Ovary (tissue), 3 donors: ENCODE data around the gene KCNAB1.

ENCODE experiments used
- CTCF ChIP-seq, 3 donors: fragments of 450-650 bp in 2 of 3; fragments of 200-600 bp in 1 of 3; IDR thresholded peaks; one replicate each; pipeline versions ENCODE4 v1.5.1 to v1.8.0; 2016 to 2022; ENCODE audit warnings: antibody characterized with exemption in 3 of 3, mild to moderate bottlenecking in 1 of 3
- EP300 ChIP-seq: sonication (generic); formaldehyde crosslinking; IDR thresholded peaks from one replicate; pipeline ENCODE4 v1.6.1; 2017; ENCODE audit warnings: antibody characterized with exemption
- donor health status: DM: no; HTN: no; CAD: no.

GRCh38 chr3:156445117-156446090, 325.0 kb downstream of the KCNAB1 start:
- TF ChIP-seq CTCF (IDR thresholded peaks at IDR 0.05): no peak
- no peak for TF ChIP-seq EP300
